ENCODE measurements around the gene ADRA1B.

DNA sequence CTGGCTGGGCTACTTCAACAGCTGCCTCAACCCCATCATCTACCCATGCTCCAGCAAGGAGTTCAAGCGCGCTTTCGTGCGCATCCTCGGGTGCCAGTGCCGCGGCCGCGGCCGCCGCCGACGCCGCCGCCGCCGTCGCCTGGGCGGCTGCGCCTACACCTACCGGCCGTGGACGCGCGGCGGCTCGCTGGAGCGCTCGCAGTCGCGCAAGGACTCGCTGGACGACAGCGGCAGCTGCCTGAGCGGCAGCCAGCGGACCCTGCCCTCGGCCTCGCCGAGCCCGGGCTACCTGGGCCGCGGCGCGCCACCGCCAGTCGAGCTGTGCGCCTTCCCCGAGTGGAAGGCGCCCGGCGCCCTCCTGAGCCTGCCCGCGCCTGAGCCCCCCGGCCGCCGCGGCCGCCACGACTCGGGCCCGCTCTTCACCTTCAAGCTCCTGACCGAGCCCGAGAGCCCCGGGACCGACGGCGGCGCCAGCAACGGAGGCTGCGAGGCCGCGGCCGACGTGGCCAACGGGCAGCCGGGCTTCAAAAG is 55.7 kb downstream of the ADRA1B start:
- TF ChIP-seq, protein P1, sequence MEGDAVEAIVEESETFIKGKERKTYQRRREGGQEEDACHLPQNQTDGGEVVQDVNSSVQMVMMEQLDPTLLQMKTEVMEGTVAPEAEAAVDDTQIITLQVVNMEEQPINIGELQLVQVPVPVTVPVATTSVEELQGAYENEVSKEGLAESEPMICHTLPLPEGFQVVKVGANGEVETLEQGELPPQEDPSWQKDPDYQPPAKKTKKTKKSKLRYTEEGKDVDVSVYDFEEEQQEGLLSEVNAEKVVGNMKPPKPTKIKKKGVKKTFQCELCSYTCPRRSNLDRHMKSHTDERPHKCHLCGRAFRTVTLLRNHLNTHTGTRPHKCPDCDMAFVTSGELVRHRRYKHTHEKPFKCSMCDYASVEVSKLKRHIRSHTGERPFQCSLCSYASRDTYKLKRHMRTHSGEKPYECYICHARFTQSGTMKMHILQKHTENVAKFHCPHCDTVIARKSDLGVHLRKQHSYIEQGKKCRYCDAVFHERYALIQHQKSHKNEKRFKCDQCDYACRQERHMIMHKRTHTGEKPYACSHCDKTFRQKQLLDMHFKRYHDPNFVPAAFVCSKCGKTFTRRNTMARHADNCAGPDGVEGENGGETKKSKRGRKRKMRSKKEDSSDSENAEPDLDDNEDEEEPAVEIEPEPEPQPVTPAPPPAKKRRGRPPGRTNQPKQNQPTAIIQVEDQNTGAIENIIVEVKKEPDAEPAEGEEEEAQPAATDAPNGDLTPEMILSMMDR (IDR thresholded peaks at IDR 0.05) = peak in 2 of 6 experiments; percentile 8 to 20
- no peak for TF ChIP-seq POLR2A (IDR thresholded peaks at IDR 0.05)

Data from Peyer's patch (tissue), 4 donors.